Smooth muscle cell (in vitro differentiated cells): ENCODE measurements around the gene NRXN3. TPM values are rescaled to one million over a fixed set of nuclear protein-coding genes. Genes with fewer than 3 reads are reported as not detected.

Experiments
- DNase-seq: peaks from one replicate; lab custom pipeline; 2025; ENCODE audit not compliant: unreplicated experiment; lab: John Stamatoyannopoulos, UW
- H2AFZ ChIP-seq: fragments of 200-600 bp; sonication (generic); 2 replicates; pipeline ENCODE4 v1.6.0; 2016; ENCODE audit warnings: antibody characterized with exemption, low read depth, mild to moderate bottlenecking
- H3F3A ChIP-seq: fragments of 200-600 bp; sonication (generic); 2 replicates; pipeline ENCODE4 v1.6.0; 2017; ENCODE audit warnings: antibody characterized with exemption, low read depth
- H3K27ac ChIP-seq: fragments of 200-600 bp; sonication (generic); 2 replicates; pipeline ENCODE4 v1.5.1; 2016; ENCODE audit warnings: low read depth, mild to moderate bottlenecking
- H3K27me3 ChIP-seq: fragments of 200-600 bp; sonication (generic); 2 replicates; pipeline ENCODE4 v1.6.1; 2016; ENCODE audit warnings: low read depth, mild to moderate bottlenecking
- H3K36me3 ChIP-seq: fragments of 200-600 bp; sonication (generic); 2 replicates; pipeline ENCODE4 v1.5.1; 2016; ENCODE audit warnings: low read depth
- H3K4me1 ChIP-seq: fragments of 200-600 bp; sonication (generic); 2 replicates; pipeline ENCODE4 v1.5.1; 2016; ENCODE audit warnings: low read depth
- H3K4me2 ChIP-seq: fragments of 200-600 bp; sonication (generic); 2 replicates; pipeline ENCODE4 v1.6.0; 2016; ENCODE audit warnings: mild to moderate bottlenecking
- H3K4me3 ChIP-seq: fragments of 200-600 bp; sonication (generic); 2 replicates; pipeline ENCODE4 v1.5.1; 2016; ENCODE audit warnings: mild to moderate bottlenecking
- H3K79me2 ChIP-seq: fragments of 200-600 bp; sonication (generic); 2 replicates; pipeline ENCODE4 v1.6.0; 2016; ENCODE audit warnings: low read depth, mild to moderate bottlenecking
- H3K9ac ChIP-seq: fragments of 200-600 bp; sonication (generic); 2 replicates; pipeline ENCODE4 v1.6.0; 2016; ENCODE audit warnings: low read depth
- H3K9me3 ChIP-seq: fragments of 200-600 bp; sonication (generic); replicated peaks from 2 replicates; pipeline ENCODE4 v1.5.1; 2016; ENCODE audit warnings: low read depth
- H4K20me1 ChIP-seq: fragments of 200-600 bp; sonication (generic); 2 replicates; pipeline ENCODE4 v1.6.0; 2016; ENCODE audit warnings: low read depth
- CTCF ChIP-seq: fragments of 200-600 bp; sonication (generic); IDR thresholded peaks from 2 replicates; pipeline ENCODE4 v1.5.1; 2017; ENCODE audit warnings: borderline replicate concordance, mild to moderate bottlenecking, antibody characterized with exemption; ENCODE audit not compliant: insufficient read depth, poor library complexity, severe bottlenecking
- WGBS: methylation state at CpG from one replicate; pipeline ENCODE4 v1.1.7; 2016; ENCODE audit warnings: low lambda C conversion rate; 5-methylcytosine and 5-hydroxymethylcytosine counted together
- polyA plus RNA-seq: library from polyadenylated mRNA; unstranded; fragments of >200 nt; fragmentation: Nextera tagmentation; extraction: Ambion mirVana; gene quantifications from 2 replicates; pipeline ENCODE4 v1.2.1, GENCODE V29; 2016
- total RNA-seq: library from RNA; depleted of rRNA; stranded (reverse); fragments of >200 nt; gene quantifications from 2 replicates; pipeline ENCODE4 v1.2.3, GENCODE V29; 2014

NRXN3 gene
- total and polyA plus RNA-seq, 2 experiments from 2014 or later = 1.2 to 7.0 TPM

GRCh38 chr14:79904497-79904896 lies 1734.3 kb downstream of the NRXN3 start:
- Histone ChIP-seq H3F3A (no peaks in the 10 kb centered on the region), H3K4me2 (no peak overlapping the region), H3K4me1 (no peaks in the 10 kb centered on the region), H3K27me3 (no peaks in the 10 kb centered on the region), H3K9me3 (no peaks in the 10 kb centered on the region), H4K20me1 (no peaks in the 10 kb centered on the region), H3K9ac (no peak overlapping the region), H3K36me3 (no peaks in the 10 kb centered on the region), H3K79me2 (no peaks in the 10 kb centered on the region), H2AFZ (no peak overlapping the region), H3K27ac (no peak overlapping the region), H3K4me3 (no peak overlapping the region)
- no peak for TF ChIP-seq CTCF
- no peak for DNase-seq
- WGBS = 86% methylated on average over 1 of the region's 1 CpG

DNA sequence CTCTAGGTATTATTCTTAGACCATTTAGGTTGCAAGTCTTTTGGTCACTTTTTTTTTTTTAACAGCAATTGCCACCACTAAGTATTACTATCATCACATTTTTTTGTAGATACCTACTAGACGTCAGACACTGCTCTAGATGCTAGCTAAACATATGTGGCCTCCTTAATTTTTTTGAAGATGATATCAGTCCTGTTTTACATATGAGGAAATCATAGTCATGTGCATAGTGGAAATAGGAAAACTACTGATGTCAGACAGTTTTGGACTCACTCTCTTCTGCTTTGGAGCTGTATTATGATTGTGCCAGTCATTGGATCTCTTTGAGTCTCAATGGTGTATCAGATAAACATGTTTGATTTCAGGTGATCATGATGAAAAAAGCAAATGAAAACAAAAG lies 1736.8 kb downstream of the NRXN3 start:
- no peak for DNase-seq
- no peaks in the 10 kb centered on the region for H3K36me3 ChIP-seq
- H3K9ac ChIP-seq = no peak overlapping the region
- no peak overlapping the region for H2AFZ ChIP-seq
- H3K79me2 ChIP-seq = no peaks in the 10 kb centered on the region
- no peaks in the 10 kb centered on the region for H3F3A ChIP-seq
- H3K27ac ChIP-seq = no peak overlapping the region
- no peaks in the 10 kb centered on the region for H4K20me1 ChIP-seq
- H3K4me1 ChIP-seq = no peaks in the 10 kb centered on the region
- TF ChIP-seq CTCF = no peak
- no peaks in the 10 kb centered on the region for H3K9me3 ChIP-seq
- H3K27me3 ChIP-seq = no peaks in the 10 kb centered on the region
- WGBS = 82% methylated on average over 1 of the region's 1 CpG
- no peak overlapping the region for H3K4me2 ChIP-seq
- H3K4me3 ChIP-seq = no peak overlapping the region

DNA sequence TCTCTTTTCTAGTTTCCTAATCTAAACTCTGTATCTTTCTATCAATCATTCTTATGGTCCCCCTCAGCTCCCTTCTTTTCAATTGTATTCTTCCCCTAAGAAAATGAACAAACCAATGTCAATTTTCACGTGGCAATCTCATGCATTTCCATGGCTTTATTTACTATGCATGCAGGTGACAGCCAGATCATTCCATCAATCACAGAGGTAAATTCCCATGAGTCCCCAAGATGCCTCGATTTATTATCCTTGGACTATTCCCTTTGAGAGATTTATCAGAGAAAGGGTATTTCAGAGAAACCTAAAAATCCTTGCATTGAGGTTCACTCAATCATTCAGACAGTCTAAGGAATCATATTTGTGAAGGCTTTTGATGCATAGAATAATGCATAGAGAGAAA lies 1739.9 kb downstream of the NRXN3 start:
- Histone ChIP-seq H3K9me3 (no peaks in the 10 kb centered on the region), H3K4me3 (no peak overlapping the region), H3K36me3 (no peaks in the 10 kb centered on the region), H3K9ac (no peak overlapping the region), H3K4me2 (no peak overlapping the region), H3F3A (no peaks in the 10 kb centered on the region), H3K27ac (no peak overlapping the region), H3K27me3 (no peaks in the 10 kb centered on the region), H4K20me1 (no peaks in the 10 kb centered on the region), H3K79me2 (no peaks in the 10 kb centered on the region), H3K4me1 (no peaks in the 10 kb centered on the region), H2AFZ (no peak overlapping the region)
- no peak for DNase-seq
- 73% methylated on average over 2 of the region's 2 CpGs for WGBS
- no peak for TF ChIP-seq CTCF

DNA sequence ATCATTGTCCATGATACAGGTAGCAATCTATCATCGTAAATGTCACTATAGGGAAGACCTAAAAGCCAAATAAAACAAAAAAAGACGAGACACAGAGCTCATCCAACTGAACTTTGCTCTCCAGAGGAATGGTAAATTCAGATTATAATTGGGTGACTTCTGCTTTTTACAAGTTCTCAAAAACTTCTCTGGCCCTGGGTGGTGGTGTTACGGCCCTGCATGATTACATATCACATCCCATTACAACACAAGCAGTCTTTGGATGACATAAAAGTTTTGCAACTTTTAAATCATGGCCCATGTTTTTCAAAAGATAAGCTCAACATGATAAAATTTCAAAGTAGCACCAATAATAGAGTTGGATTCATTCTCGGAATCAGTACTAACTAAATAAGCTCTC lies 1741.6 kb downstream of the NRXN3 start:
- no peak overlapping the region for H2AFZ ChIP-seq
- no peak for TF ChIP-seq CTCF
- no peaks in the 10 kb centered on the region for H3F3A ChIP-seq
- no peak overlapping the region for H3K4me3 ChIP-seq
- no peak overlapping the region for H3K9ac ChIP-seq
- H3K9me3 ChIP-seq = no peaks in the 10 kb centered on the region
- no peaks in the 10 kb centered on the region for H3K36me3 ChIP-seq
- H3K4me2 ChIP-seq = no peak overlapping the region
- no peaks in the 10 kb centered on the region for H3K27me3 ChIP-seq
- DNase-seq = no peak
- H3K4me1 ChIP-seq = no peaks in the 10 kb centered on the region
- no peak overlapping the region for H3K27ac ChIP-seq
- H3K79me2 ChIP-seq = no peaks in the 10 kb centered on the region
- no peaks in the 10 kb centered on the region for H4K20me1 ChIP-seq
- 63% methylated on average over 4 of the region's 4 CpGs for WGBS
